SIG-M5 treated with dmso at 0.1 percent for 504 hours (cell line): ENCODE measurements around the gene TXNDC5.

ENCODE experiments used
- DNase-seq: peaks from one replicate; lab custom pipeline; 2025; ENCODE audit not compliant: unreplicated experiment; lab: John Stamatoyannopoulos, UW

The TXNDC5 gene

GRCh38 chr6:7910654-7911344 is at the start of gene TXNDC5:
Gene TXNDC5, minus strand, starts transcription at chr6:7910788. Its CDS starts 12 bp downstream, at chr6:7910776.
- peak; percentile 46 for DNase-seq

DNA sequence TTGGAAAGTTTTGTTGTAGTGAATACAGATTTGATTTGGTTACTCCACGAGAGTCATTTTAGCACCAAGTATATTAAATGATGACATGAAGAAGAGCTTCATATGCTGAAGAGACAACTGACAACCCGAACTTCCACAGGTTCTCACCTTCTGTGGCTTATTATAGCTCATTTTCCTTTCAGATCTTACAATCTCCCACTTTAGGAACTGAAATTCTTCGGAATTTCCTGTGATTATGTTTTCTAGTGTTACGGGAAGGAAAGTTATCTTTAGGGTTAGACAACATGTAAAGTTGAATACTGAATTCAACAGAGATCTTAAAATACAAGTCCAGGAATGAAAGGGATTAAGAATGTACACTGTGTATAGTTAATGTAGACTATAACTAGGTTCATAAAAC is 49.6 kb upstream of the TXNDC5 start:
- DNase-seq: no peak

DNA sequence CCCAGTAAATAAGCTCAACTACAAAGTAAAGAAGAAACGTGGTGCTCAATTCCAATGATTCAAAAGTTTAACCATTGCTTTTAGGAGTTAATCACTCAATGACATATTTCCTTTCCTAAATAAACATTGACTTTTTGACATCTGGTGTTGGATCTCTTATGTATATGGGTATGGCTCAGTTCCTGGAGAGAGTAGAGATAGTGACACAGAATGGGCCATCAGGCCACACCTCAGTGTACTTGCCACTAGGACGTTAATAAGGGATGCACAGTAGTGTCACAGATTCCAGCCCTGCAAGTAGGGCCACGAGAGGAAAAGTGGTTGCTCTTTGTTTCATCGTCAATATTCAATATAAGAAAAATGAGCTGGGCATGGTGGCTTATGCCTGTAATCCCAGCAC is 48.9 kb upstream of the TXNDC5 start:
- no peak for DNase-seq

DNA sequence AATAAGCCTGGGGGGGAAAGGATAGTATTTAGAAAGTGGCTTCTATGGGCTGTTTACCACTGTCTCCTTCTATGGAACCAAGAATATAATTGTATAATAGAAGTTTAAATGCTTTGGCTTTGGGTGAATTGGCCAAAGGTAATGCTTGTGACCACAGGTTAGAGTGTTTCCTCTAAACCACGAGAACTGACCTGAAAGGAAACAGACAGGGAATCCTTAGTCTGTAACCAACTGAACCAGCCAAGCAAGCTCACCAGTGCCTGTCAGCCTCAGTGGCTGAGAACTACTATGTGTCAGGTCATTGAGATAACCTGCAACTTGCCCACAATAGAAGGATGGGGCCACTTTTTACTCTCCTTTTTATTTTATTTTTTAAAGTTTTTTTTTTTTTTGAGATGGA is 47.9 kb upstream of the TXNDC5 start:
- no peak for DNase-seq

- DNase-seq: no peak
These were observed 45.7 kb upstream of the TXNDC5 start for GRCh38 chr6:7956257-7956656.

DNA sequence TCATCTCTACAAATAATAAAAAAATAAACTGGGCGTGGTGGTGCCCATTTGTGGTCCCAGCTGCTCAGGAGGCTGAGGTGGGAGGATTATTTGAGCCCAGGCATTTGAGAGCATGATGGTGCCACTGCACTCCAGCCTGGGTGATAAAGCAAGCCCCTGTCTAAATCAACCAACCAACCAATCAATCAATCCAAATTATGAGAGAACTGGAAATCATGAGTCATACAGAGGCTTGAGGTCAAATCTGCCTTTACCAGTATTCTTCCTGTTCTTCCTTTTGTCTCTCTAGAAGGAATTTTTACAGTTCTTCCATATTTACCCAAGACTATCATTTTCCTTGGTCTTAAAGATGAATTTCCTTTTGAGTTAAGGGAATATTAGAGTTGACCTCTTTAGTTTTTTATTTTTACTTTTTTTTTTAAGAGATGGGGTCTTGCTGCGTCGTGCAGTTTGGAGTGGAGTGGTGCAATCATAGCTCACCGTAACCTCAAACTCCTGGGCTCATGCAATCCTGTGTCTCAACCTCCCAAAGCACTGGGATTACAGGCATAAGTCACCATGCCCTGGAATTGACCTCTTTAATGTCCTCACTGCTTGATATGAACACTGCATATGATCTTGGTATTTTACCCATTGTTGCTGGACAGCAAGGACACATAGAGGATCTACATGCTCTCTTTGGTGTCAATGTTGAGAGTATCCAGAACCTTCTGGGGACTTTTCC is 44.1 kb upstream of the TXNDC5 start:
- DNase-seq: peak; percentile 35

DNA sequence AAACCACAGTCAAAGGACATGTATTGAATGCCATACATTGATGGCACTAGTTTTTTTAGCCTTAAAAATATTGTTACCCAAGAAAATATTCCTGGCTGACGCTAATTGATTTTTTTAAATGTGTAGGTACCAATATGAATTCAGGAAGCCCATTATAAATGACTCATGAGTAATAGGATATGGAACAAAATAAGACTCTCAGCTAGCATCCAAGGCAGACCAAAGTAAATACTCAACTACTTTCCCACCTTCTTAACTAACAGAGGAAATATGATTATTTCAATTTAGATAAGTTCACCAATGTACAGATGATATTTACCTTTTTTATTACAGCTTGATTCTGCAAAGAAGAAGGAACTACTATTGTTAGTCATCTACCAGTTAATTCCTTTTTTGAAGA is 43.2 kb upstream of the TXNDC5 start:
- no peak for DNase-seq

GRCh38 chr6:7939864-7940228 is 29.3 kb upstream of the TXNDC5 start:
- no peak for DNase-seq

GRCh38 chr6:7939184-7939863 is 28.7 kb upstream of the TXNDC5 start:
- no peak for DNase-seq

GRCh38 chr6:7938562-7939183 is 28.1 kb upstream of the TXNDC5 start:
- DNase-seq: peak; percentile 9

DNA sequence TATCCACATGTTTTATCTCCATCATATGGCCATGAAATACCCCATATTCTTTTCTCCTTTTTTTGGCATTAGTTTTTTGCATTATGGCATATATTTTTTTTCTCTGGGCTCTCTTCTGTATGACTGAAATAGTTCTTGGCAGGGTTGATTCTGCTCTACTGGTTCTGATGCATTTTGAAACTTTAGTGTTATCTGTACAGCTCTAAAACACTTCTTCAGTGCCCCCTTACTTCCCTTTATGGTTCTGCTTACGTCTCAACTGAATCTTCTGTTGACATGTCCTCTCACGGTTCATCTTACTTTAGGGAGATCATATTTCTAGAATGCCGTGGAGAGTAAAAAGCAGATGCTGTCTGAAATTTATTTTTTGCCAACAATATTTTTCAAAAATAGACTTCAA is 23.2 kb upstream of the TXNDC5 start:
- DNase-seq: no peak

- DNase-seq: no peak
These were observed 22.0 kb upstream of the TXNDC5 start for GRCh38 chr6:7932625-7933024.

DNA sequence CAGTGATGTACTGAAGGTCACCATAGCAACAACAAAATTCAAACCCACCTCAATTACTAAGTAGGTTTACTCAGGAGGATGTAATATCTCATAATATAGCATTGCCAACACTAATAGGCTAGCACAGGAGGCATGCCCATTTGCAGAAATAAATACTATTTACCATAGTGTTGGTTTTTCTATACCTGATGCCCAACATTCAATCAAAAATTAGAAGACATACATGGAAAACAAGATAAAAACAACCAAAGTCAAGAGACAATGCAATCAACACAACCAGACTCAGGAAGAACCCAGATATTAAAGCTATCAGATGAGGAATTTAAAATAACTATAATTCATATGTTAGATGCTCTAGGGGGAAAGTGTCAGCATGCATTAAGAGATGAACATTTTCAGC is 14.3 kb upstream of the TXNDC5 start:
- DNase-seq: no peak

- DNase-seq: no peak
These were observed 12.0 kb upstream of the TXNDC5 start for GRCh38 chr6:7922596-7922995.

GRCh38 chr6:7921632-7922092 is 11.1 kb upstream of the TXNDC5 start:
- no peak for DNase-seq

DNA sequence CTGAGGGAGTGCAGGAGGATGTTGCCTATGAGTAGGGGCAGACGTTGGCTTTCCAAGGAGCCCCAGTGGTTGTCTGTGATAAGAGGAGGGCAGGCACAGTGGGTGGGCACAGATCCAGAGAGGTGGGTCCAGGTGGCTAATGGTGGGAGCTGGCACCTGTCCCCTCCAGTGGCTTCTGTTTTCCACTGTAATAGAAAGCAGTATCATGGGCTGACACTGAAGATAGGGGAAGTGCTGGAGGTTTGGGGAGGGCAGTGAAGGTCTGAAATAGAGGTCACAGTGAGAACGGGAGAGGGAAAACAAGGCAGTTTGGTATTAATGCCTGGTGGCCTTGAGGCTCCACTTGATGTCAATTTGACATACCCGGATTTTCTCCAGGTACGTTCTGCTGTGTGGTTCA is 10.5 kb upstream of the TXNDC5 start:
- no peak for DNase-seq

- no peak for DNase-seq
These were observed 9.8 kb upstream of the TXNDC5 start for GRCh38 chr6:7920425-7920824.

DNA sequence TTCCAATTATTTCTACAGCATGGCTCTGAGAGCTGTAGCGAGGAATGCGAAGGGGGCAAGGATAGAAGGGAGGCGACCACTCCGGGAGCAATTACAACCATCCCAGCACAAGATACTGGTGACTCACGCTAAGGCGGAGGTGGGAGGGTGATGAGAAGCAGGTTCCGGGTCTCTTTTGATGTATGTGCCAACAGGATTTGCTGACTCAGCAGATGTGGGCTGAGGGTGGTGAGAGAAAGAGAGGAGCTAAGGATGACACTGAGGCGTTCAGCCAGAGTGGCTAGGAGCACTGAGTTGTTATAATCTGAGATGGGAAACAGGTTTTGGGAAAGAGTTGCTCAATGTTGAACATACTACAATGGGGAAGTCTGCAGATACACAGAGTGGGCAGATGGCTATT is 9.3 kb upstream of the TXNDC5 start:
- no peak for DNase-seq

- DNase-seq: no peak
These were observed 7.8 kb upstream of the TXNDC5 start for GRCh38 chr6:7918403-7918802.

- DNase-seq: no peak
These were observed 7.1 kb upstream of the TXNDC5 start for GRCh38 chr6:7917729-7918128.

- DNase-seq: no peak
These were observed 6.4 kb upstream of the TXNDC5 start for GRCh38 chr6:7916959-7917358.
